ENCODE measurements around the gene TBC1D8.
"Not testable (repeated sequence)": the region's sequence is repeated elsewhere in the genome, so short reads cannot be mapped to it uniquely, and the experiment has no call there.

The TBC1D8 gene

GRCh38 chr2:101064868-101065549 is 86.2 kb downstream of the TBC1D8 start:
- no peak for DNase-seq (ENCODE audit: low read depth in 1 of 2, low spot score in 1 of 2)

GRCh38 chr2:101064505-101064867 is 86.7 kb downstream of the TBC1D8 start:
- DNase-seq (ENCODE audit: low read depth in 1 of 2, low spot score in 1 of 2): no peak

DNA sequence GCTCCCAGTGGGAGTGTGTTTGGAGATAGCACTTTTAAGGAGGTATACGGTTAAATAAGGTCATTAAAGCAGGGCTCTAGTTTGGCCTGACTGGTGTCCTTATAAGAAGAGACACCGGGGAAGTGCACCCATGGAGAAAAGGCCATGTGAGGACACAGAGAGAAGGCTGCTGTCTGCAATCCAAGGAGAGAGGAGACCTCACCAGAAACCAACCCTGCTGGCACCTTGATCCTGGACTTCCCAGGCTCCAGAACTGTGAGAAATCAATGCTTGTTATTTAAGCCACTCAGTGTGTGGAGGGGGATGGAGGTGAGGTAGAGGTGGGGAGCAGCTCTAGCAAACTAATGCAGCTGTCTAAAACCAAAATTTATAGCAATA is 87.1 kb downstream of the TBC1D8 start:
- no peak for DNase-seq (ENCODE audit: low read depth in 1 of 2, low spot score in 1 of 2)

DNA sequence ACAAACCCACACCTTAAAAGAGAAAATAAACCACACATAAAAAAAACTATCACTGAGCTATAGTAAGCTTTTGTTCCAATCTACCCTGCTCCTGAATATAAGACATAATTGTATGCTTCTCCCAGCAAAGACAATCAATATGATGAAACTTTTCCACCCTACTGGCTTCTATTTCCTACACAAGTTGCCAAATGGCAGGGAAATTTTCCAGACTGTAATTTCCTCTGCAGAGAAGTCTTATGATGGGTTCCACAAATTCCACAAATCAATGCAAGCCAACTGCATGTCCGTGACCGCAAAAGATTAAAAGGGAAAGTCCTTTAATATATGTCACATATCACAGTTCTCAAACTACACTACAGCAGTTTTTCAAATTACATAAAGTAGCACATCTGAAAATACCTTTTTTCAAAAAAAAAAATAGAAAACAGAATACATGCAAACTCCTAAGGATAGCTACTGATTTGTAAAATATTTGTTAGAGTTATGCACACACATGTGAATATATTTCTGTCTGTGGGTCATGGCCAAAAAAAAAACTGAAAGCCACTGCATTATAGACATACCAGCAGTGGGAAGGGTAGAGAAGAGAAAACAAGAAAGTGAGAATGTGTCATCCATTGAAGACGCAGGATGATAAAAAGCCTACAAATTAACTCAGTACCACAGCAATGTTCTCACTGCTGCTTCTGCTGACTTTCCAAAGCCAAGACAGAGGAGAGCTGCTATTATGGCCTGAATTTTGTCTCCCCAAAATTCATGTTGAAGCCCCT is 87.6 kb downstream of the TBC1D8 start:
- DNase-seq (ENCODE audit: low read depth in 1 of 2, low spot score in 1 of 2): no peak

- DNase-seq (ENCODE audit: low read depth in 1 of 2, low spot score in 1 of 2): no peak
Observed at GRCh38 chr2:101058386-101058785, 92.8 kb downstream of the TBC1D8 start.

DNA sequence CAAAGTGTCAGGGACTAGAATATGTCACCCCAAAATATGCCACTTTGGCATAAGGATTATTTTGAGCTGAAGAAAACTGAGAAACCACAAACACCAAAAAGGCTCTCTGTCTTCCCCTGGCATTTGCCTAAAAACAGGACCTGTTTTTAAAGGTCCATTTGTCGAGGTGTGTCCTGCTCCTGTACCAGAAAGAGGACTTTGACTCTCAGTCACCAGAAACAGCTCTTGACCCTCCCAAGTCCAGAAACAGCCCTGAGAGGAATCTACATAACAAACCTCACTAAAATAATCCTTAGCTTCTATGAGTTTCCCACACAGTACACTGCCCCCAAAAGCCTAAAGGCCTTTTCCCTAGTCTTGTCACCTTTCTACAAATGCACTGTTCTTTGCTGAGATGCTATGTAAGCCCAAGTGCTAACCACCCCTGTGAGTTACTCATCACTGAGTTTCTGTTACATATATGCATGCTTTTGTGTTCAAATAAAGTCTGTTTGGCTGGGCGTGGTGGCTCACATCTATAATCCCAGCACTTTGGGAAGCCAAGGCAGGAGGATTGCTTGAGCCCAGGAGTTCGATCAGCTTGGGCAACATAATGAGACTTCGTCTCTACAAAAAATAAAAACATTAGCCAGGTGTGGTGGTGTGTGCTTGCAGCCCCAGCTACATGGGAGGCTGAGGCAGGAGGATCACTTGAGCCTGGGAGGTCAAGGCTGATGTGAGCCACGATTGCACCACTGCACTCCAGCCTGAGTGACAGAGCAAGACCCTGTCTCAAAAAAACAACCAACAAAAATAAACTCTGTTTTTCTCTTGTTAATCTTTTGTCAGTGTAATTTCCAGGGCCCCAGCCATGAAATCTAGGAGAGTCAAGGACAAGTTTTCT is 93.9 kb downstream of the TBC1D8 start:
- no peak for DNase-seq (ENCODE audit: low read depth in 1 of 2, low spot score in 1 of 2)

DNA sequence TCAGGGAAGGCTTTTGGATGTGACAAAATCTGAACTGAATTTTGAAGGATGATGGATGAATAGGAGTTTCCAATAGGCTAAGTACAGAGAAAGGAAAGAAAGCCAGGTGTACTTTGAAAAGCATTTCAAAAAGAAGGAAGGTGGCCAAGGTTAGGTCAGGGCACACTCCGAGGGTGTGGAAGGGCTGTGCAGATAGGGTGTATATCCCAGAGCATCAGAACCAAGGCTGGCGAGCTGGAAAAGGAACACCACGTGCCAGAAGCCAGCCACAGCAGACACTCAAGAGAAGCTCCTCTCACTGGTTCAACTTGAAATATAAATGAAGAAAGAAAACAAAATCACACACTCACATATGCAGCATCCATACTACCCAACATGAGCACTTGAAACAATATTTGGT is 98.1 kb downstream of the TBC1D8 start:
- no peak for DNase-seq (ENCODE audit: low read depth in 1 of 2, low spot score in 1 of 2)

DNA sequence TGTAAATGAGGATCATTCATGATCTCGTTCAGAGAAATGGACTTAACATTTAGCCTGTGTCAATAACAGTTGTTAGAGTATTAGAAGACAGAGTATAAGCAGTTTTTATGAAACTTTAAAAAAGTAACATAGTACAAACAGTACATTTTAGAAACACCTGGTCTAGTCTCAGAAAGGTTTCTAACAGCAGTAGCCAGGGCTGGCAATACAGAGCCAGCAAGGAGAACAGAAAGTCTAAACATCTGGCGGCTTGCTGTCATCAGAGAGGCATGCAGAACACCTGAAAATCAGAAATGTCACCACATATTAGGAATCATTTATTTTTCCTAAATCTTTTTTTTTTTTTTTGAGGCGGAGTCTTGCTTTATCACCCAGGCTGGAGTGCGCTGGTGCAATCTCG is 99.0 kb downstream of the TBC1D8 start:
- DNase-seq (ENCODE audit: low read depth in 1 of 2, low spot score in 1 of 2): no peak

DNA sequence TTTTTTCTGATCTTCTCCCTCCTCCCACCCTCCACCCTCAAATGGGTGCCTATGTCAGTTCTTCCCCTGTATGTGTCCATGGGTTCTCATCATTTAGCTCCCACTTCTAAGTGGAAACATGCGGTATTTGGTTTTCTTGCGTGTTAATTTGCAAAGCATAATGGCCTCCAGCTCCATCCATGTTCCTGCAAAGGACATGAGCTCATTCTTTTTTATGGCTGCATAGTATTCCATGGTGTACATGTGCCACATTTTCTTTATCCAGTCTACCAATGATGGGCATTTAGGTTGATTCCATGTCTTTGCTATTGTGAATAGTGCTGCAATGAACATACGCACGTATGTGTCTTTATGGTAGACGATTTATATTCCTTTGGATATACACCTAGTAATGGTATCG is 100.3 kb downstream of the TBC1D8 start:
- DNase-seq (ENCODE audit: low read depth in 1 of 2, low spot score in 1 of 2): not testable (repeated sequence)

- DNase-seq (ENCODE audit: low read depth in 1 of 2, low spot score in 1 of 2): no peak
Observed at GRCh38 chr2:101048756-101049155, 102.4 kb downstream of the TBC1D8 start.

- DNase-seq (ENCODE audit: low read depth in 1 of 2, low spot score in 1 of 2): no peak
Observed at GRCh38 chr2:101047774-101048173, 103.4 kb downstream of the TBC1D8 start.

- no peak for DNase-seq (ENCODE audit: low read depth in 1 of 2, low spot score in 1 of 2)
Observed at GRCh38 chr2:101047075-101047766, 104.0 kb downstream of the TBC1D8 start.

DNA sequence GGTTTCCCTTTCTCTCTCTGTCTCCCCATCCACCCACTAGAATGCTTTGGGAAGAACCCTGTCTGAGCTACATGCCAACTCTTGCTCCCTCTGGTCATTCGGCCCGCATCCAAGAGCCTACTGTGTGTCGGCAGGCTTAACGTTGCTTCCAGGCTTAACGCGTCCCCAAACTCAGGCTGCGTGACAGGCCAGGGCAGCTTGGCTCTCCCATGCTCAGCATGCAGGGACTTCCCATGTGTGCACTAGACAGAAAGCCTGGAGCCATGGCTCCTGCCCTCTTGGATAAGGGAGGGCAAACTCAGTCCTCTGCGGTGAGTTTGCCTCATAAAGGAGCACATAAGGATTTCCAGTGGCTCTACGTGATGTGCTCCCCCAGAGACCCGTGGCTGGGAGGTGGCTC is 105.9 kb downstream of the TBC1D8 start:
- no peak for DNase-seq (ENCODE audit: low read depth in 1 of 2, low spot score in 1 of 2)

DNA sequence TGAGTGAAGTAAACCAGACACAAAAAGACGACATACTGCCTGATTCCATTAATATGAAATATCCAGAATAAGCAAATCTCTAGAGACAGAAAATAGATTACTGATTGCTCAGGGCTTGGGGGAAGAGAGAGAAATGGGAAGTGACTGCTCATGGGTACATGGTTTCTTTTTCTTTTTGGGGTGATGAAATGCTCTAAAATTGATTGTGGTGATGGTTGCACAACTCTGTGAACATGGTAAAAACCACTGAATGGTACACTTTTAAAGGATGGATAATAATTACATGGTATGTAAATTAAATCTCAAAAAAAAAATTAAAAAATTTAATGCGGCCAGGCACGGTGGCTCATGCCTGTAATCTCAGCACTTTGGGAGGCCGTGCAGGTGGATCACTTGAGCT is 109.8 kb downstream of the TBC1D8 start:
- no peak for DNase-seq (ENCODE audit: low read depth in 1 of 2, low spot score in 1 of 2)

GRCh38 chr2:101040761-101041160 is 110.4 kb downstream of the TBC1D8 start:
- no peak for DNase-seq (ENCODE audit: low read depth in 1 of 2, low spot score in 1 of 2)

- no peak for DNase-seq (ENCODE audit: low read depth in 1 of 2, low spot score in 1 of 2)
Observed at GRCh38 chr2:101040072-101040471, 111.1 kb downstream of the TBC1D8 start.

GRCh38 chr2:101038455-101039255 is 112.5 kb downstream of the TBC1D8 start:
- DNase-seq (ENCODE audit: low read depth in 1 of 2, low spot score in 1 of 2): no peak

GRCh38 chr2:101037161-101037755 is 113.9 kb downstream of the TBC1D8 start:
- no peak for DNase-seq (ENCODE audit: low read depth in 1 of 2, low spot score in 1 of 2)

GRCh38 chr2:101036562-101036961 is 114.6 kb downstream of the TBC1D8 start:
- no peak for DNase-seq (ENCODE audit: low read depth in 1 of 2, low spot score in 1 of 2)

Measured in activated CD4-positive, alpha-beta T cell treated with anti-CD3 and anti-CD28 coated beads, Interleukin-2, amount 50 U/mL, for 24 hours (primary cell).